Panc1 (cell line): ENCODE results near the gene TNFRSF11A. TPM values are rescaled to one million over a fixed set of nuclear protein-coding genes. Genes with fewer than 3 reads are reported as not detected.
A peak's percentile ranks its signal among the peaks of the same experiment; 100 is the strongest.

Source experiments
- ATAC-seq: fragments of 200-7000 bp; cut with Tn5 transposase; 2 replicates; pipeline ENCODE4 v1.9.1; 2020; ENCODE audit warnings: mild to moderate bottlenecking, moderate library complexity
- BruUV-seq: library from RNA; stranded (reverse); fragments of 400-500 nt; replicated peaks from 2 replicates; lab custom pipeline; 2021; lab: Mats Ljungman, UMichigan
- CTCF ChIA-PET: fragments of 300-600 bp; sonication (Branson Sonifier 250); formaldehyde crosslinking; loops from one replicate; lab custom pipeline; 2022; ENCODE audit warnings: antibody characterized with exemption; lab: Charles Lee
- POLR2A ChIA-PET: fragments of 300-600 bp; sonication (Branson Sonifier 250); formaldehyde crosslinking; loops from one replicate; lab custom pipeline; 2022; ENCODE audit warnings: antibody characterized with exemption; lab: Charles Lee
- DNase-seq: peaks from one replicate; pipeline ENCODE4 v3.0.0-alpha.2; 2010; ENCODE audit warnings: low read depth, low spot score
- H3K27ac ChIP-seq: 2 replicates; pipeline ENCODE4 v1.5.1; 2011; ENCODE audit warnings: mild to moderate bottlenecking, low read length, inconsistent platforms
- H3K27me3 ChIP-seq: fragments of 200-500 bp; sonication (Bioruptor generic); 2 replicates; pipeline ENCODE4 v1.6.0; 2014; ENCODE audit warnings: low read length, inconsistent platforms; ENCODE audit not compliant: control insufficient read depth, insufficient read depth
- H3K36me3 ChIP-seq: fragments of 200-500 bp; sonication (Bioruptor generic); 2 replicates; pipeline ENCODE4 v1.5.1; 2014; ENCODE audit warnings: inconsistent platforms, mild to moderate bottlenecking, low read length, moderate library complexity; ENCODE audit not compliant: control insufficient read depth, insufficient read depth
- H3K4me1 ChIP-seq: 2 replicates; pipeline ENCODE4 v1.5.1; 2011; ENCODE audit warnings: inconsistent platforms, mild to moderate bottlenecking, low read length, moderate library complexity; ENCODE audit not compliant: control insufficient read depth, insufficient read depth
- H3K4me3 ChIP-seq, 2 experiments: 2 replicates each; pipeline ENCODE4 v1.5.1; 2011 to 2012; ENCODE audit warnings: low read depth in 2 of 2, low read length in 2 of 2, mild to moderate bottlenecking in 2 of 2, inconsistent platforms in 1 of 2, moderate library complexity in 1 of 2
- H3K9me3 ChIP-seq: fragments of 200-500 bp; sonication (Bioruptor generic); 2 replicates; pipeline ENCODE4 v1.5.1; 2014; ENCODE audit warnings: low read depth, mild to moderate bottlenecking, inconsistent platforms, low read length, moderate library complexity; ENCODE audit not compliant: control insufficient read depth, insufficient read depth
- POLR2AphosphoS5 ChIP-seq: IDR thresholded peaks from 2 replicates; pipeline ENCODE4 v1.6.1; 2012; ENCODE audit warnings: mild to moderate bottlenecking, low read depth, low read length, moderate library complexity
- SIN3A ChIP-seq: IDR thresholded peaks from 2 replicates; pipeline ENCODE4 v1.6.1; 2012; ENCODE audit warnings: low read depth, mild to moderate bottlenecking, low read length, moderate library complexity, borderline replicate concordance; ENCODE audit not compliant: insufficient read depth
- TCF7L2 ChIP-seq: IDR thresholded peaks from 2 replicates; pipeline ENCODE4 v1.6.1; 2011; ENCODE audit warnings: mild to moderate bottlenecking, low read depth, low read length, inconsistent platforms
- in situ Hi-C: cut with HindIII; loops from 2 replicates; pipeline ENCODE4 v1.10.0; 2016; ENCODE audit warnings: low sequenced_read_pairs, low pct_unique_long_range_greater_than_20kb
- intact Hi-C: fragments of 100-400 bp; cut with micrococcal nuclease; formaldehyde crosslinking; loops from one replicate; pipeline ENCODE4 v1.10.0; 2022; ENCODE audit not compliant: unreplicated experiment
- total RNA-seq: library from RNA; stranded (reverse); gene quantifications from one replicate; pipeline ENCODE4 v1.2.1, GENCODE V29; 2021; ENCODE audit not compliant: unreplicated experiment
- TF ChIP-seq, protein P1 (sequence below): fragments of 450-650 bp; IDR thresholded peaks from 2 replicates; pipeline ENCODE4 v1.5.1; 2017; ENCODE audit warnings: mild to moderate bottlenecking
- TF ChIP-seq, protein P2 (sequence below), 2 experiments: IDR thresholded peaks; 2 replicates each; pipeline ENCODE4 v1.6.1; 2011 to 2012; ENCODE audit warnings: low read depth in 2 of 2, control low read depth in 1 of 2, low read length in 1 of 2, mild to moderate bottlenecking in 1 of 2, moderate library complexity in 1 of 2; ENCODE audit not compliant: insufficient read depth in 1 of 2

TNFRSF11A gene
- total RNA-seq, 1 experiment from 2014 or later = 14.1 TPM

DNA sequence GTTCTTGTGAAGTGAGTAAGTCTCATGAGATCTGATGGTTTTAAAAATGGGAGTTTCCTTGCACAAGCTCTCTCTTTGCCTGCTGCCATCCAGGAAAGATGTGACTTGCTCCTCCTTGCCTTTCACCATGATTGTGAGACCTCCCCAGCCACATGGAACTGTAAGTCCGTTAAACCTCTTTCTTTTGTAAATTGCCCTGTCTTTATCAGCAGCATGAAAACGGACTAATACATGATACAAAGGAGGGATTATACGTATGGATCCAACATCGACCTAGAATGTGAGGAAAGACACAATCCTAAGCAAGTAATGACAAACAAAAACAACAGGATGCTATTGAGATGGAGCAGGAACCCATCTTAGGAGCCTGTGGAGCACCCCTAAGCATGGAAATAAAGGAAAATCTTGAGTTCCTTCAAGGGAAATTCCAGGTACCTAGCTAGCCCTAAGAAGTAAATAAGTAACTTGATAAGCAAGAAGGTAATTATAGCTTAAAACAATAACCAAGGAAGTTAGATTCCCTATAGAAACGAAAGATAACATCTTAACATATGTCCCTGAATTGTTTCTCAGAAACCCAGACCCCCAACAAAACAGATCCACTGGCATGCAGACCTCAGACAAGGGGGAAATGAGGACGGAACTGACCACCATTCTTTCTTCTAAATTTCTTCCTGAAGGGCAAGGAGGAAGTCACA is 1.5 kb upstream of the TNFRSF11A start:
- DNase-seq = no peak
- intact Hi-C loops = no loop called here
- no peak overlapping the region for H3K4me3 ChIP-seq
- in situ Hi-C loops = no loop called here
- TF ChIP-seq POLR2AphosphoS5 = no peak
- no peak for TF ChIP-seq TCF7L2
- TF ChIP-seq, protein P1, sequence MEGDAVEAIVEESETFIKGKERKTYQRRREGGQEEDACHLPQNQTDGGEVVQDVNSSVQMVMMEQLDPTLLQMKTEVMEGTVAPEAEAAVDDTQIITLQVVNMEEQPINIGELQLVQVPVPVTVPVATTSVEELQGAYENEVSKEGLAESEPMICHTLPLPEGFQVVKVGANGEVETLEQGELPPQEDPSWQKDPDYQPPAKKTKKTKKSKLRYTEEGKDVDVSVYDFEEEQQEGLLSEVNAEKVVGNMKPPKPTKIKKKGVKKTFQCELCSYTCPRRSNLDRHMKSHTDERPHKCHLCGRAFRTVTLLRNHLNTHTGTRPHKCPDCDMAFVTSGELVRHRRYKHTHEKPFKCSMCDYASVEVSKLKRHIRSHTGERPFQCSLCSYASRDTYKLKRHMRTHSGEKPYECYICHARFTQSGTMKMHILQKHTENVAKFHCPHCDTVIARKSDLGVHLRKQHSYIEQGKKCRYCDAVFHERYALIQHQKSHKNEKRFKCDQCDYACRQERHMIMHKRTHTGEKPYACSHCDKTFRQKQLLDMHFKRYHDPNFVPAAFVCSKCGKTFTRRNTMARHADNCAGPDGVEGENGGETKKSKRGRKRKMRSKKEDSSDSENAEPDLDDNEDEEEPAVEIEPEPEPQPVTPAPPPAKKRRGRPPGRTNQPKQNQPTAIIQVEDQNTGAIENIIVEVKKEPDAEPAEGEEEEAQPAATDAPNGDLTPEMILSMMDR = no peak
- TF ChIP-seq SIN3A = no peak
- TF ChIP-seq, protein P2, sequence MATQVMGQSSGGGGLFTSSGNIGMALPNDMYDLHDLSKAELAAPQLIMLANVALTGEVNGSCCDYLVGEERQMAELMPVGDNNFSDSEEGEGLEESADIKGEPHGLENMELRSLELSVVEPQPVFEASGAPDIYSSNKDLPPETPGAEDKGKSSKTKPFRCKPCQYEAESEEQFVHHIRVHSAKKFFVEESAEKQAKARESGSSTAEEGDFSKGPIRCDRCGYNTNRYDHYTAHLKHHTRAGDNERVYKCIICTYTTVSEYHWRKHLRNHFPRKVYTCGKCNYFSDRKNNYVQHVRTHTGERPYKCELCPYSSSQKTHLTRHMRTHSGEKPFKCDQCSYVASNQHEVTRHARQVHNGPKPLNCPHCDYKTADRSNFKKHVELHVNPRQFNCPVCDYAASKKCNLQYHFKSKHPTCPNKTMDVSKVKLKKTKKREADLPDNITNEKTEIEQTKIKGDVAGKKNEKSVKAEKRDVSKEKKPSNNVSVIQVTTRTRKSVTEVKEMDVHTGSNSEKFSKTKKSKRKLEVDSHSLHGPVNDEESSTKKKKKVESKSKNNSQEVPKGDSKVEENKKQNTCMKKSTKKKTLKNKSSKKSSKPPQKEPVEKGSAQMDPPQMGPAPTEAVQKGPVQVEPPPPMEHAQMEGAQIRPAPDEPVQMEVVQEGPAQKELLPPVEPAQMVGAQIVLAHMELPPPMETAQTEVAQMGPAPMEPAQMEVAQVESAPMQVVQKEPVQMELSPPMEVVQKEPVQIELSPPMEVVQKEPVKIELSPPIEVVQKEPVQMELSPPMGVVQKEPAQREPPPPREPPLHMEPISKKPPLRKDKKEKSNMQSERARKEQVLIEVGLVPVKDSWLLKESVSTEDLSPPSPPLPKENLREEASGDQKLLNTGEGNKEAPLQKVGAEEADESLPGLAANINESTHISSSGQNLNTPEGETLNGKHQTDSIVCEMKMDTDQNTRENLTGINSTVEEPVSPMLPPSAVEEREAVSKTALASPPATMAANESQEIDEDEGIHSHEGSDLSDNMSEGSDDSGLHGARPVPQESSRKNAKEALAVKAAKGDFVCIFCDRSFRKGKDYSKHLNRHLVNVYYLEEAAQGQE (IDR thresholded peaks at IDR 0.05; ENCODE audit: insufficient read depth in 1 of 2, low read depth in 2 of 2, low read length in 1 of 2) = no peak
- no peaks in the 10 kb centered on the region for H3K9me3 ChIP-seq
- ChIA-PET POLR2A (no interaction called here), CTCF (no interaction called here)
- H3K27me3 ChIP-seq = no peaks in the 10 kb centered on the region
- H3K27ac ChIP-seq = no peak overlapping the region
- ATAC-seq = no peak
- peaks cover 21% of the 10 kb centered on the region for H3K4me1 ChIP-seq
- H3K36me3 ChIP-seq = no peaks in the 10 kb centered on the region
- no TSS peak for BruUV-seq

DNA sequence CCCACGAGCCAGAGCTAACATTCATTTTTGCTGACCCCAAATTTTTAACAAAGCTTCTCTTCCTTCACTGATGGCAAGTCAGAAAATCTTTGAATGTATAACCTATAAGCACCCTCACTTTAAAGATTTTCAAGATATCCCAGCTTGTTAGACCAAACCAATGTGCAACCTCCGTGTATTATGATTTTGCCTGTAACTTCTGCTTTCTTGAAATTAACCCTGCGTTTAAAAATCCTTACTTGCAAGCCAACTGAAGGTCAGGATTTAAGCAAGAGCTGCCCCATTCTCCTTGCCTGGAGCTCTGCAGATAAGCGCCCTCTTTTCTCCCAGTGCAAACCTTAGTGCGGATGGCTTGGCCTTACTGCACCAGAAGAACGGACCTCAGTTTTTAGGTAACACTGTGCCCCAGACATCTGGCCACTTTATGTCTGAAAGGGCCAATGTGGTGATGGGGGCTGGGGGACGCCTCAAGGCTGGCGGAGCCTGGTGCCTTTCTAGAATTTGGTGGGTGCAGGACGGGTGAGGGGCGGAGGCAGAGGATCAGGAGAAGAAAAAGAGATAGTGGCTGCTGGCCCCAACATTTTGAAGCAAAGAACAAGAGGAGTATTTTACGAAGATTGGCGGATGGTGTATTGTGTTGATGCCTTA is 805 bp upstream of the TNFRSF11A start:
- ATAC-seq (no peak), DNase-seq (no peak)
- Histone ChIP-seq H3K27me3 (no peaks in the 10 kb centered on the region), H3K4me3 (peak overlapping the region; percentile 38 to 47), H3K4me1 (peaks cover 27% of the 10 kb centered on the region), H3K36me3 (no peaks in the 10 kb centered on the region), H3K9me3 (no peaks in the 10 kb centered on the region), H3K27ac (no peak overlapping the region)
- TF ChIP-seq SIN3A (no peak), TCF7L2 (no peak), POLR2AphosphoS5 (no peak)
- TF ChIP-seq, protein P2 (IDR thresholded peaks at IDR 0.05; ENCODE audit: insufficient read depth in 1 of 2, low read depth in 2 of 2, low read length in 1 of 2) = no peak
- TF ChIP-seq, protein P1 = no peak
- POLR2A ChIA-PET = no interaction called here
- CTCF ChIA-PET = interaction anchor here (0.6 kb wide), 1 partner anchor 140 kb away, joined by 4 read pairs; no protein-coding TSS in a partner anchor
- no TSS peak for BruUV-seq
- in situ Hi-C loops = no loop called here
- intact Hi-C loops = no loop called here
